ENCODE measurements around the gene ADH4. TPM values are rescaled to one million over a fixed set of nuclear protein-coding genes. Genes with fewer than 3 reads are reported as not detected.
"Not testable (repeated sequence)": the region's sequence is repeated elsewhere in the genome, so short reads cannot be mapped to it uniquely, and the experiment has no call there.

ADH4 gene
- total RNA-seq (2022) = 2.2 and 2.5 TPM in 2 replicates
- percentile 45 among the genes with signal in this experiment for Bru-seq, nascent RNA
- BruChase-seq, experiment 1, labeled RNA remaining after a 2-hour chase = percentile 37 among the genes with signal in this experiment
- BruChase-seq, experiment 2, labeled RNA remaining after a 6-hour chase = percentile 37 among the genes with signal in this experiment
- long read RNA-seq, partial matches to known transcripts = 1 of 3 reads
- long read RNA-seq, other reads (novel, unspliced or antisense) = 1 of 3 reads

DNA sequence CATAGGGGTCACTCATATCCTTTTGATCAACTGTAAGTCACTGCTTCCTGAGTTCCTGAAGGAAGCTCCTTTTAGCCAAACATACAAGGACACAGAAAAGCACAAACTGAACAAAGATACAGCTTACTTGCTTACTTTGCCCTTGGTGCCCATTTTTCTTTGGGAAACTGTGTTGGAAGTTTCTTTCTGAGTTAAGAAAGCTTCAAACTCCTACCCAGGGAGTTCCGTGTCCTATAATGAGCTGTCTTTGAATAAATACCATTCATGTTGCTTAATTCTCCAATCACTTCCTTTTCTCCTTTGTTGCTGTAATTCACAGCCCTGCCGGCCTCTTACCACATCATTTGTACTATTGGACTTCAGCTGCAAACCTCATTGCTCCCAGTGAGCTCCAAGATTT, at the start of gene ADH4:
Gene ADH4, minus strand, starts transcription at position 228 of the 400 bp plus-strand sequence. Its CDS starts 75 bp downstream, at position 153.
- Histone ChIP-seq H3K4me1 (no peaks in the 10 kb centered on the region), H3K36me3 (ENCODE audit: control insufficient read depth, insufficient read depth, low read length) (no peaks in the 10 kb centered on the region), H3K9me3 (no peaks in the 10 kb centered on the region), H3K4me3 (ENCODE audit: low read depth, low read length) (no peak within 1 kb of the TSS; the same call in 1 of the 2 replicates), H3K27me3 (replicated peaks; ENCODE audit: control insufficient read depth, insufficient read depth, low read length) (no peaks in the 10 kb centered on the region)
- Mint-ChIP-seq H3K4me3 (ENCODE audit: unreplicated experiment) (no peak within 1 kb of the TSS), H3K27ac (ENCODE audit: unreplicated experiment) (peak within 1 kb of the TSS; percentile 34), H3K4me1 (ENCODE audit: low read depth, unreplicated experiment) (peaks cover 10% of the 10 kb centered on the region), H3K36me3 (ENCODE audit: insufficient read depth, unreplicated experiment) (no peaks in the 10 kb centered on the region), H3K27me3 (ENCODE audit: insufficient read depth, unreplicated experiment) (no peaks in the 10 kb centered on the region), H3K9me3 (ENCODE audit: unreplicated experiment) (peaks cover 7% of the 10 kb centered on the region)
- peak in 1 of 2 experiments; percentile 19 for DNase-seq
- ChIA-PET POLR2A (interaction anchor here (0.6 to 1.3 kb wide), 2 partner anchors 52 to 149 kb away, joined by 3 to 4 read pairs; partner anchors contain the start of gene METAP1), CTCF (interaction anchor here (1.1 kb wide), 1 partner anchor 259 kb away, joined by 4 read pairs; no protein-coding TSS in a partner anchor)
- intact Hi-C loops (cut with micrococcal nuclease; ENCODE audit: unreplicated experiment) = loop anchor here (1.0 kb wide), 1 partner anchor 13 kb away; no protein-coding TSS in a partner anchor
- no TSS peak for BruUV-seq (replicated peaks)
- TF ChIP-seq, protein P1, sequence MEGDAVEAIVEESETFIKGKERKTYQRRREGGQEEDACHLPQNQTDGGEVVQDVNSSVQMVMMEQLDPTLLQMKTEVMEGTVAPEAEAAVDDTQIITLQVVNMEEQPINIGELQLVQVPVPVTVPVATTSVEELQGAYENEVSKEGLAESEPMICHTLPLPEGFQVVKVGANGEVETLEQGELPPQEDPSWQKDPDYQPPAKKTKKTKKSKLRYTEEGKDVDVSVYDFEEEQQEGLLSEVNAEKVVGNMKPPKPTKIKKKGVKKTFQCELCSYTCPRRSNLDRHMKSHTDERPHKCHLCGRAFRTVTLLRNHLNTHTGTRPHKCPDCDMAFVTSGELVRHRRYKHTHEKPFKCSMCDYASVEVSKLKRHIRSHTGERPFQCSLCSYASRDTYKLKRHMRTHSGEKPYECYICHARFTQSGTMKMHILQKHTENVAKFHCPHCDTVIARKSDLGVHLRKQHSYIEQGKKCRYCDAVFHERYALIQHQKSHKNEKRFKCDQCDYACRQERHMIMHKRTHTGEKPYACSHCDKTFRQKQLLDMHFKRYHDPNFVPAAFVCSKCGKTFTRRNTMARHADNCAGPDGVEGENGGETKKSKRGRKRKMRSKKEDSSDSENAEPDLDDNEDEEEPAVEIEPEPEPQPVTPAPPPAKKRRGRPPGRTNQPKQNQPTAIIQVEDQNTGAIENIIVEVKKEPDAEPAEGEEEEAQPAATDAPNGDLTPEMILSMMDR (IDR thresholded peaks at IDR 0.05; ENCODE audit: insufficient read depth in 1 of 2, low read depth in 1 of 2, low read length in 1 of 2, severe bottlenecking in 1 of 2, unreplicated experiment in 1 of 2) = no peak

DNA sequence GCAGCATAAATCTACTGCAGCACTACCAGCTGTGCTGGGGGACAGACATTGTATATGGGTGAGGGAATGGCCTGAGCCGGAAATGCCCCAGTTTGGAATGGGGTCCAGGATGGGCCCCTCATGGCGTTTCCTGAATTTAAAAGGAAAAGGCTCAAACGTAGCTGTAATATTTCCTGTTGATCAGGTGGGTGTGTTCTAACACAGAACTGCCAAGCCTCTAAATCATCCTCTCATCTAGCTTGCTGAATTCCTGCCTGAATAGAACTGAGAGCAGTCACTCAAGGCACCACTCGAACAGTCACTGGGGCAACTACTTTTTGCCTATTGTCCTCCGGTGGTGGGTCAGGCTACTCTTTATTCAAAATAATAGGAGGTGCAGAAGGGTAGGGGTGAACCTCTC, 46.2 kb upstream of the ADH4 start:
- Mint-ChIP-seq H3K27ac (ENCODE audit: unreplicated experiment) (no peak overlapping the region), H3K4me1 (ENCODE audit: low read depth, unreplicated experiment) (peaks cover 7% of the 10 kb centered on the region), H3K4me3 (ENCODE audit: unreplicated experiment) (no peak overlapping the region), H3K9me3 (ENCODE audit: unreplicated experiment) (peaks cover 35% of the 10 kb centered on the region), H3K27me3 (ENCODE audit: insufficient read depth, unreplicated experiment) (no peaks in the 10 kb centered on the region), H3K36me3 (ENCODE audit: insufficient read depth, unreplicated experiment) (no peaks in the 10 kb centered on the region)
- H3K4me3 ChIP-seq (ENCODE audit: low read depth, low read length) = no peak overlapping the region
- intact Hi-C loops (cut with micrococcal nuclease; ENCODE audit: unreplicated experiment) = no loop called here
- DNase-seq = no peak
- peaks cover 7% of the 10 kb centered on the region; the same call in 1 of the 2 replicates for H3K4me1 ChIP-seq
- no peaks in the 10 kb centered on the region for H3K36me3 ChIP-seq (ENCODE audit: control insufficient read depth, insufficient read depth, low read length)
- CTCF ChIA-PET = no interaction called here
- no peaks in the 10 kb centered on the region for H3K27me3 ChIP-seq (replicated peaks; ENCODE audit: control insufficient read depth, insufficient read depth, low read length)
- TF ChIP-seq, protein P1 (IDR thresholded peaks at IDR 0.05; ENCODE audit: insufficient read depth in 1 of 2, low read depth in 1 of 2, low read length in 1 of 2, severe bottlenecking in 1 of 2, unreplicated experiment in 1 of 2) = no peak
- no TSS peak for BruUV-seq (replicated peaks)
- POLR2A ChIA-PET = no interaction called here
- 0 out of 2 replicates have a peak, but pooled peaks cover 3% of the 10 kb centered on the region for H3K9me3 ChIP-seq

DNA sequence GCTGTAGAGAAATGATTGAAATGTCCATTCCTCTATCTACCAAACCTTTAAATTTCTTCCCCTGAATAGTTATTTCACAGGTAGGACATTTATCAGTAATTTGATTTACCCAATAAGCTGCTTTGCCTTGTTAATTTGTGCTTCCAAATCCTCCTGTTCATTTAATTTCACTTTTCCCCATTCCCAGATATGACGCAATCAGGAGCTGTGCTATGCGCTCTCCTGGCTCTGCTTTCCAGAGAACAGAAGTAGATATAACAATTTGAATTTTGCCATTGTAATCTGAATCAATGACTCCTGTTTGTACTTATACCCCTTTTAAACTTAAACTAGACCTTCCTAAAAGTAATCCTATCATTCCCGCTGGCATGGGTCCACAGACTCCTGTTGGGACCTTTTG, 45.8 kb upstream of the ADH4 start:
- H3K36me3 ChIP-seq (ENCODE audit: control insufficient read depth, insufficient read depth, low read length); H3K9me3 ChIP-seq; H3K27me3 Mint-ChIP-seq (ENCODE audit: insufficient read depth, unreplicated experiment); H3K4me1 ChIP-seq; H3K27ac Mint-ChIP-seq (ENCODE audit: unreplicated experiment); H3K4me1 Mint-ChIP-seq (ENCODE audit: low read depth, unreplicated experiment); H3K4me3 ChIP-seq (ENCODE audit: low read depth, low read length); BruUV-seq (replicated peaks); POLR2A ChIA-PET; H3K27me3 ChIP-seq (replicated peaks; ENCODE audit: control insufficient read depth, insufficient read depth, low read length); H3K36me3 Mint-ChIP-seq (ENCODE audit: insufficient read depth, unreplicated experiment); DNase-seq; CTCF ChIA-PET; H3K4me3 Mint-ChIP-seq (ENCODE audit: unreplicated experiment): not testable (repeated sequence)
- H3K9me3 Mint-ChIP-seq (ENCODE audit: unreplicated experiment) = peaks cover 39% of the 10 kb centered on the region
- intact Hi-C loops (cut with micrococcal nuclease; ENCODE audit: unreplicated experiment) = loop anchor here (1.0 kb wide), 1 partner anchor 33 kb away; no protein-coding TSS in a partner anchor

Data from Caco-2 (cell line).